Fibroblast of lung (primary cell): ENCODE data around the gene ADCK1.

Experiments
- CTCF ChIP-seq, 2 donors: IDR thresholded peaks in 1 of 2; conservative IDR thresholded peaks in 1 of 2; 1 replicate in 1 of 2; 2 replicates in 1 of 2; pipeline ENCODE4 v1.5.1; 2011 to 2012; ENCODE audit warnings: low read length in 2 of 2, control low read depth in 1 of 2, inconsistent platforms in 1 of 2, low read depth in 1 of 2, mild to moderate bottlenecking in 1 of 2
- EZH2 ChIP-seq: IDR thresholded peaks from 2 replicates; pipeline ENCODE4 v1.5.1; 2012; ENCODE audit warnings: low read length, control low read depth, mild to moderate bottlenecking; ENCODE audit errors: missing control alignments

GRCh38 chr14:77926942-77927341, 127.0 kb downstream of the ADCK1 start:
- TF ChIP-seq CTCF (conservative IDR thresholded peaks at IDR 0.05 in 1 of 2, IDR thresholded peaks at IDR 0.05 in 1 of 2; ENCODE audit: low read depth in 1 of 2, low read length in 2 of 2) (no peak), EZH2 (no peak)
